ENCODE results near the gene WIPF2.
A peak's percentile ranks its signal among the peaks of the same experiment; 100 is the strongest.
"Not testable (repeated sequence)": the region's sequence is repeated elsewhere in the genome, so short reads cannot be mapped to it uniquely, and the experiment has no call there.

WIPF2 gene

DNA sequence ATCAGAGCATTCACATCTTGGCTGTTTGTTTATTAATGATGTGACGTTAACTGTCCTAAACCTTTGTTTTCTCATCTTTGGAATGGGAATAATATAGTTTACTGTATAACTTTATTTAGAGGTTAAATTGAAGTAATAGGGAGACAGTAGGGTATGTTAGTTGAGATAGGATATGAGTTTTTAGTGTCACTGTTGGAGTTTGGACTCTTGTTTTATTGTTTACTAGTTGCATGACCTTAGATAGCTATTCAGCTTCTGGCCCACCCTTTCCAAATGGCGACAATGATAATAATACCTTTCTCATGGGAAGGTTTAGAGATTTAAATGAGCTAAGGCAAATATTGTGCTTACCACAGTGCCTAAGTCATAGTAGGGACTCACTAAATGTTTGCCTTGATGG lies 40.4 kb downstream of the WIPF2 start:
- no peak for DNase-seq

DNA sequence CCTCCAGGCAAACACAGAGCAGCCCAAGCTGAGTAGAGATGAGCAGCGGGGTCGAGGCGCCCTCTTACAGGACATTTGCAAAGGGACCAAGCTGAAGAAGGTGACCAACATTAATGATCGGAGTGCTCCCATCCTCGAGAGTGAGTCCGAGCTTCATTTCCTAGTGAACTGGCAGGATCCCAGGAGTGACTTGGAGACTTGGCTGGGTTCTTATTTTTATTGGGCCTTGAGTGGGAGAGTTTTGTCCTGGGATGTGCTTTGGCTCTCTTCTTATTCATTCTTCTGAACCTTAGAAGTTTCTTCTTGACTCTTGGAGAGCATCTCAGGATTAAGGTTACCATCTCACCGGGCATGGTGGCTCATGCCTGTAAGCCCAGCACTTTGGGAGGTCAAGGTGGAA lies 41.4 kb downstream of the WIPF2 start:
- DNase-seq, result no peak

DNA sequence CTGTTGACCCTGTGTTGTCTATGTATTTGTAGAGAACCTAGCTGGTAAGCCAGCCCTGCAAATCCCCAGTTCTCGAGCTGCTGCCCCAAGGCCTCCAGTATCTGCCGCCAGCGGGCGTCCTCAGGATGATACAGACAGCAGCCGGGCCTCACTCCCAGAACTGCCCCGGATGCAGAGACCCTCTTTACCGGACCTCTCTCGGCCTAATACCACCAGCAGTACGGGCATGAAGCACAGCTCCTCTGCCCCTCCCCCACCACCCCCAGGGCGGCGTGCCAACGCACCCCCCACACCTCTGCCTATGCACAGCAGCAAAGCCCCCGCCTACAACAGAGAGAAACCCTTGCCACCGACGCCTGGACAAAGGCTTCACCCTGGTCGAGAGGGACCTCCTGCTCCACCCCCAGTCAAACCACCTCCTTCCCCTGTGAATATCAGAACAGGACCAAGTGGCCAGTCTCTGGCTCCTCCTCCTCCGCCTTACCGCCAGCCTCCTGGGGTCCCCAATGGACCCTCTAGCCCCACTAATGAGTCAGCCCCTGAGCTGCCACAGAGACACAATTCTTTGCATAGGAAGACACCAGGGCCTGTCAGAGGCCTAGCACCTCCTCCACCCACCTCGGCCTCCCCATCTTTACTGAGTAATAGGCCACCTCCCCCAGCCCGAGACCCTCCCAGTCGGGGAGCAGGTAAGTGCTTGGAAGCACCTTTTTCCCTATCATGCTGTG lies 45.5 kb downstream of the WIPF2 start:
- no peak for DNase-seq

DNA sequence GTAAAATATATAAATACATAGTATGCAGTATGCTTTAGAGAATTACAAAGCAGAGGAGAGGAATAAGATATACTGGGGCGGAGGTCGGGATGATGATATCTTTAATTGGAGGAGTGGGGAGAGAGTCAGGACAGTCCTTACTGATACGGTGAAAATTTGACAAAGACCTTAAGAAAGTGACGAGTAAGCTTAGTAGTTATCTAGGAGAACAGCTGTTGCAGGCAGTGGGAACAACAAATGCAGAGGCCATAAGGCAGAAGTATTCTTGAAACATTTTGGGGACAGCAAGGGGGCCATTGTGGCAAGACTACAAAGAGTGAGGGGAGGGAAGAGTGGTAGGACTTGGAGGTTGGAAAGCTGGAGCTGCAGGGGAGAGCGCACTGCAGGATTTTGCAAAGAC lies 46.2 kb downstream of the WIPF2 start:
- DNase-seq, result no peak

DNA sequence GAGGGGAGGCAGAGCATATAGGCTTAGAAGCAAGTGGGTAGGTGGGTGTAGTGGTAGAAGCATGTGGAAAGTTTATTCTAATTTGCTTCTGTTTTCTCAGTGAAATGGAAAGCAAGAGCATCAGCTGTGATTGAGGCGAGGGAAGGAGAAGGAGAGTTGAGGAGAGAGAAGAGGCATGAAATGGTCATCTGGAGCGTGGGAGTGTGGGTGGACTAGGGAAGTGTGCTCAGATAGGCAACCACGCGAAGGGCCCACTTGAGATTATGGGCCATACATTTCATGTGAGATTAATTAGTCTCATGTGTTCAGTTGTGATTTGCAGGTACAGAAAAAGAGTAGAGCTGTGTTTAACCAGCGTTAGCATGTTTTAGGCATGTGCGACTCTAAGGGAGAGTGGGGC lies 47.8 kb downstream of the WIPF2 start:
- no peak for DNase-seq

DNA sequence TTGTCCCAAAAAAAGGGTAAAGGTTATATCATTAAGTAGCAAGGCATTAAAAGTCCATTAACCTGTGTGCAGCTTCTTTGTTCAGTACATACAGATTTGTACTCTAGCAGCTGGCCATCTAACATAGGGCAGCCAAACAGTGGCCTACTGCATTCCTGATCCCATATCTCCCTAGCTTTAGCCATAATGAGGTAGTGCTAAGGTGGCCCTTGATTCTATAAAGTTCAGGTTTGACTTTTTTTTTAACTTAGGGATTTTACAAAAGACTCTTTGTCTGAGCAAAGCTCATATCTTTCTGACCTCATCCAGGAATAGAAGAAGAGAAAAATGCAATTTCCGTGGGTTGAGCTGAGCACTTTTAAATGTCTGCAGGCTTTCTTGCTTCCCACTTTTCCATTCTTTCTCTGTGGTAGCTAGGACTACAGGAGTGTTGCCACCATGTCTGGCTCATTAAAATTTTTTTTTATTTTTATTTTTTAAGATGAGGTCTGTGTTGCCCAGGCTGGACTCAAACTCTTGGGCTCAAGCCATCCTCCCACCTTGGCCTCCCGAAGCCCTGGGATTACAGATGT lies 49.1 kb downstream of the WIPF2 start:
- no peak for DNase-seq

DNA sequence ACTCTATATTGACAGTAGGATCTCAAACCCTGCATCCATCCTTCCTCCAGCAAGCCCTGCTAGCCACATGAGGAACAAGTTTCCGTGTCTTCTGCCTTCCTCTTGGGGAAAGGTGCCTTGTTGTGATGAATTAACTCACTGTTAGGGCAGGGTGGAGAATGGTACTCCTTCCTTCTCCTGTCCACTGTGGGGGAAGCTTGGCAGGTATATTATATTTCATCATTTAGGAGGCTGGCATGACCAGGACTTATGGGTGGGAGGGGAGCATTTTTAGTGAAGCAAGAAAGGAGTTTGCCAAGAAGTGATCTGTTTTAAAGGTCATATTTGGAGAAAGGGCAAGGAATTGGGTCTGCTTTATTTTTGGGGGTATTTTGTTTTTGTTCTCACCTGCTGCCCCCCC lies 59.3 kb downstream of the WIPF2 start:
- DNase-seq, result no peak

DNA sequence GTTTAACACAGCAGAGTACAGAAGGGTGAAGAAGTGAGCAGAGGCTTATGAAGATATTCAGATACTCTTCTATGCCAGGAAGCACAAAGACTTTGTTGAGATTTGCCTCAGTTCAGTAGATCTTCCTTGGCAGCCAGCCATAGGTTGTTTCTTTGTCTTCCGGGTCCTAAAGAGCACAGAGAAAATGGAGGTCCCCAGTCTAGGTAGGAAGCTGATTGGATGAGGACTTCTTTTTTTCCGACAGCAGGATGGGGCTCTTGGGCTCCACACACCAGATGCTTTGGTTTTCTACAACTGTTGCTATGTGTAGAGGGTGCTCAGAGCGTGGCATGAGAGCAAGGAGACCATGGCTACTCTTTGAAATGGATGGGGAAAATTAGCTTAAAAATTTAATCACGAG lies 60.3 kb downstream of the WIPF2 start:
- no peak for DNase-seq

DNA sequence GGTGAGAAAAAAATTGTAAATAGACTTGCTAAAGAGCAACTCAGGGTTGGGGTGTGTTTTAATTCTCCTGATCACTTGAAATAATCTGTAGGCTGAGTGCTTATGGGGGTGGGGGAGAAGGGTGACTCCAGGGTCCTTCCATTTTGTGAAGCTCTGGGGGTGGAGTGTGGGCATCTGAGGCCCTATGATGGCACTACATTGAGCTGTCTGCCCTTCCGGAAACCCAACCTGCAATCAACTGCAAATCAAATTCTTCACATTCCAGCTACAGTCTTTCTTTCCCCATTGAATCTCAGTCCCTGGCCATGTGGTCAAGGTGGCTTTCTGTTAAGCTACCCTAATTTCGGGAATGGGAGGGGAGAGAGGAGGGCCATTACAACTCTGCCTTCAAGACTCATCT lies 62.6 kb downstream of the WIPF2 start:
- DNase-seq, result no peak

DNA sequence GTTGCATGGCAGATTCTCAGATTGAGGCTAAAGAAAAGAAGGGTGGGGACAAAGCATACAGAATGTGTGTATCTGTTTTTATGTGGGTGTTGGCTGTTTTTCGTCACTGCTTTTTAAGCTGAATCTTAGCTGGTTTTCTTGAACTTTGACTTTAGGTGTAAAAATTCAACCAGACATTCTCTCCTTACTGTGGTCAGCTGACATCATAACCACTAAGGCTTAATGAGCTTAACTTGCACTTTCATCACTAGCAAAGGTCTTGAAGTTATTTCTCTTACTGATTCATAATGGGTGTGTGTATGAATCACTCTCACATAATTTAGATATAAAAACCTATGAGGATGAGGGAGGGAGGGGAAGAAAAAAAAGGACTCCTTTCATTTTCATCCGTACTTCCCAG lies 64.6 kb downstream of the WIPF2 start:
- no peak for DNase-seq

DNA sequence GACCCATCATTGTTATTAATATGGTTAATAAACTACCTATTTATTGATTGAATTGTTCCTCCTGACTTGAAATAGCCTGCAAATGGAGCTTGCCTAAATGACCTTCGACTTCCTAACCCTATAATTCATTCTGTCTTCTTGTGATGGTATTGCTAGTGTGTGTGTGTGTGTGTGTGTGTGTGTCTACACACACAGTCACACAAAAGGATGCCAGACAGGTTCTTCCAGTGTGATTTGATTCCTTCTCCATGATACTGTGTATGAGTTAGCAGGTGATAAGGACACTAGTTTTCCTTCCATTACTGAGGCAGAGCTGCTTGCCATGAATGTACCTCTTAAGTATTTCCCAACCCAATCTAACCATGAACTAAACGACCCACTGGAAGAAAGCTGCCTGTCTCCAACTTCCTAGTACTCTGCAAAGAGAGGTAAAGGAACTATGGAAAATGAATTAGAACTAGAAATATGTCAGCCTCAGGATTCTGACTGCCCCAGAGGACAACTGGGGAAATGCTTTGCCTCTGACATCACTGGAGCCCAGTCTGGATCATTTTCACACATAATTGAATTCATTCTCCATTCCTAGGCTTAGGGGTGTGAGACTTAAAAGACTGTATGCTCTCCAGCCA lies 65.1 kb downstream of the WIPF2 start:
- DNase-seq, result no peak

DNA sequence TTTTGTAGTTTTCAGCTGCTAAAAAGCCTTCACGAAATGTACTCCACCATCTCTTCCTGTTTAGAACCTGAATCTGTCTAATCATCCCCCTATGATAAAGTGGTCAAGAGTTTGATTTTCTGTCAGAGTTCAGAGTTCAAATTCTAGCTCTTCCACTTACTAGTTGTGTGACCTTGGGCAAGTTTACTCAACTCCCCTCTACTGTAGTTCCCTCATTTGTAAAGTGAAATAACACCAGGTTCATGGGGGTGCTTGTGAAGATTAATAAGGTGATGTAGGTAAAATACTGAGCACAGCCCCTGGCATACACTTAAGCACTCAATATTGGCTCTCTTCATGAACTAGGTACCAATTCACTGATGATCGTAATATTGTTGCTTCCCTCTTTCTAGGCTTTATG lies 67.4 kb downstream of the WIPF2 start:
- no peak for DNase-seq

DNA sequence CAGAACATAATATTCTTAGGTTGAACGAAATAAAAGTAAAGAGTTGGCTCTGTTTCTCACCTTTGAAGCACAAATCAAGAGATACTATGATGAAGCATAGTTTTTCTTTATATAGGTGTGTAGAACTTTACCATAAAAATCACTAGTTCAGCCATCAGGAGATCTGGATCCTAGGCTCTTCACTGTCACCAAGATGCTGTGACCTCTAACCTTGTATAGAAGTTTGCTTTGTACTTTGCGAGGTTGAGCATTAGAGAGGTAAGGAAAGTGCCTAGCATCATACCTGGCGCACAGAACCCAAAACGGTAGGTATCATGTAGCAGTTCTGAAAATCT lies 68.0 kb downstream of the WIPF2 start:
- no peak for DNase-seq

DNA sequence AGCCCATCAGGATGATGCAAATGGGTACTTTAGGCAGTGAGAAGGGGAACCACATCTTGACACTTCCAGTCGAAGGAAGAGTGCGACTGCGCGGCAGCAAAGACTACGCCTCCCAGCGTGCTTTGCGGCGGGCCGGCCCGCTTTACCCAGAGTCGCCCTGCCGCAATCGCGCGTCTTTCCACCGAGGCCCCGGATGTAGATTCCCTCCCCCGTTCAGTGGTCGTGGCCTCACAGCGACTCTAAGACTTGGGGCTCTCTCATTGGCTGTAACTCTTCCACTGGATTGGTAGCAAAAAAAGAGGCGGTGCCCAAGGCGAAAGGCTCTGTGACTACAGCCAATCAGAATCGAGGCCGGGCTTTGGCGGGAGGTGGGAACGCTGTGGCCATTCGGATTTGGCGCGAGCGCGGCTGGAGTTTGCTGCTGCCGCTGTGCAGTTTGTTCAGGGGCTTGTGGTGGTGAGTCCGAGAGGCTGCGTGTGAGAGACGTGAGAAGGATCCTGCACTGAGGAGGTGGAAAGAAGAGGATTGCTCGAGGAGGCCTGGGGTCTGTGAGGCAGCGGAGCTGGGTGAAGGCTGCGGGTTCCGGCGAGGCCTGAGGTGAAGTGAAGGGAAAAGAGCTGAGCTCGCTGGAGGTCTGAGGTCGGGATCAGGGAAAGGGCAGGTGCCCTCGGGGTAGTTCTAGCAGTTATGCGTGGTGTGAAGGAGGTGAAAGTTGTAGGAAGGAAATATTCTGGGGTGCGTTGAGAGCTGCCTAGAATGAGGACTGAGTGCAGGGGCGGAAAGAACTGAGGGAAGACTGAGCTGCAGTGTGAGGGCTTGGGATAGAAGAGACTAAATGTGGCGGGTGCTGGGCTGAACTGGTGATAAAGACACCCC lies 68.6 kb downstream of the WIPF2 start, which contains the start of gene CDC6:
TSS of gene CDC6 (plus strand) at position 386 of the 876 bp plus-strand sequence. CDS start 1,542 bp downstream, outside the sequence.
- peak; percentile 100 for DNase-seq

DNA sequence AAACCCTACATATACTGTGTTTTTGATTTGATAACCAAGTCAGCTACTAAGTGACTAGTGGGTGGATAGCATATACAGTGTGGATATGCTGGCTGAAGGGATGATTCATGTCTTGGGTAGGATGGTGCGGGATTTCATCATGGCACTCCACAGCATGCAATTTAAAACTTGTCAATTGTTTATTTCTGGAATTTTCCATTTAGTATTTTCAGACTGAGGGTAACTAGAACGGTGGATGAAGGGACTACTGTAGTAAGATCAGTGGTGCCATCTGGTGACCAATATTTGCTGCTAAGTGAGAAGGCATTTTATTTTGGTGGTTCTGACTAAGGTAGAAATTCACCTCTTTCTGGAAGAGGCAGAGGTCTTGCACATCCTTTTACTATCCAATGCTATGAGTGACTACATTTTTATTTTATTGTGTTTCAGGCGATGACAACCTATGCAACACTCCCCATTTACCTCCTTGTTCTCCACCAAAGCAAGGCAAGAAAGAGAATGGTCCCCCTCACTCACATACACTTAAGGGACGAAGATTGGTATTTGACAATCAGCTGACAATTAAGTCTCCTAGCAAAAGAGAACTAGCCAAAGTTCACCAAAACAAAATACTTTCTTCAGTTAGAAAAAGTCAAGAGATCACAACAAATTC lies 71.7 kb downstream of the WIPF2 start:
- DNase-seq, result peak; percentile 39

DNA sequence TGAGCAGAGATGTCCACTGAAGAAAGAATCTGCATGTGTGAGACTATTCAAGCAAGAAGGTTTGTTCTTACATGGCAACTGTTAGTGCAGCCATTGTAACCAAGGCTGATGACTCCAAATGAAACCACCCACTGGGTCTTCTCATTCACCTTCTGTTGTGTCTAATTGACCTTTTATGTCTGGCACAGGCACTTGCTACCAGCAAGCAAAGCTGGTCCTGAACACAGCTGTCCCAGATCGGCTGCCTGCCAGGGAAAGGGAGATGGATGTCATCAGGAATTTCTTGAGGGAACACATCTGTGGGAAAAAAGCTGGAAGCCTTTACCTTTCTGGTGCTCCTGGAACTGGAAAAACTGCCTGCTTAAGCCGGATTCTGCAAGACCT lies 72.2 kb downstream of the WIPF2 start:
- no peak for DNase-seq

DNA sequence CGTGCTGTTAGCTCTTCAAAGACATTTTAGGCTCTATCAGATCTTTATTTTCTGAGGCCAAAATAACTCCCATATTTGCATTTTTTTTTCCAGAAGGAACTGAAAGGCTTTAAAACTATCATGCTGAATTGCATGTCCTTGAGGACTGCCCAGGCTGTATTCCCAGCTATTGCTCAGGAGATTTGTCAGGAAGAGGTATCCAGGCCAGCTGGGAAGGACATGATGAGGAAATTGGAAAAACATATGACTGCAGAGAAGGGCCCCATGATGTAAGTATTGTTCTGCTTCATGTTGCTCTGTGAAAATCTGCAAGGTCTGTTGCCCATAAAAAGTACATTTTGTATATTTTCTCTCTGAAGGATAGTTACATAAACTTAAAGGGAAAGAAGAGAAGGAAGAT lies 74.3 kb downstream of the WIPF2 start:
- no peak for DNase-seq

DNA sequence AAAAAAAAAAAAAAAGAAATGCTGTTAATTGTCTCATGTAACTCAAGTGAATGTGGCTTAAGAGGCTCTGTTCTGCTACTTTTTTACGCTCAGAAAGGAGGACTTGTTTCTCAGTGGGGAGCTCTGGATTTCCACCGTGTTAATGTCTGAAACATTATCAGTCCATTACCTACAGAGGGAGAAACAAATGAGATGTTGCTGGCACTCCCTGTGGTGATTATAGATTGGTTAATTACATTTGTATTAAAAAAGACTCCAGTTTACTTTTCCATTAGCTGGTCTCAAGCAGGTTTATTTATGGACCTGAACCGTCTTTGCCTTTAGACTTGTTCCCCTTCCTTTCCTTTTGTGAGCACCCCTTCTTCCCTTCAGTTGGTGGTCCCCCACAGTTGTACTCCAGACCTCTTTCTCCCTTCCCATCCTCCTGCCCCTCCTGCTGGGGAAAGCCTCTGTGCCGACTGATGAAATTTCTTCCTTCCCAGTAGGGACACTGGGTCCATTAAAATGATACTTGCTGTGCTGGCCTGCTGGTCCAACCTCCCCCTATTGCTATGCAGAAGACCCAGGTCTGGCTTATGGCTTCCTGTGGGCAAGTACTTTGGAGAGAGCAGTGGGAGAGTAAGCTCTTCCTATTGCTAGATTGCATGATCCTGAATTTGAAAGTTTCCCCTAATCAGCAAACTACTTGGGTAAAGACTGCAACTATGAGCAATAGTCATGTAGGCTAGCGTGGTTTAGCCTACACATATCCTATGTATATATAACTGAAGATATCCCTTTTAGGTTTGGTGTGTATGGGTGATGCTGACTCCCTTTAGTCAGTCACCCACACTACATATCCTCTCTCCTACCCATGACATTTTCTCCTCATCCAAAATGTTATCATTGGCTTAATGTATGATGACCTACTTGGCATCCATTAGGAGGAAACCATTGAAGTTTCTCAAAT lies 76.7 kb downstream of the WIPF2 start:
- no peak for DNase-seq

DNA sequence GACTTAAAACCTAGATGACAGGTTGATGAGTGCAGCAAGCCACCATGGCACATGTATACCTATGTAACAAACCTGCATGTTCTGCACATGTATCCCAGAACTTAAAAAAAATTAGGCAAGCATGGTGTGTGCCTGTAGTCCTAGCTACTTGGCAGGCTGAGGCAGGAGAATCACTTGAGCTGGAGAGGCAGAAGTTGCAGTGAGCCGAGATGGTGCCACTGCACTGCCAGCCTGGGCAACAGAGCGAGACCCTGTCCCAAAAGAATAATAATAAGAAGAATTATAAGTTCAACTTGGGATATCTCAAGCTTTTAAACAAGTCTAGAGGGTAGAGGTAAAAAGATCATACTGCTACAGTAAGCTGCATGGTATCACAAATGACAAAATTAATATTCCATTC lies 78.4 kb downstream of the WIPF2 start:
- DNase-seq, result no peak

DNA sequence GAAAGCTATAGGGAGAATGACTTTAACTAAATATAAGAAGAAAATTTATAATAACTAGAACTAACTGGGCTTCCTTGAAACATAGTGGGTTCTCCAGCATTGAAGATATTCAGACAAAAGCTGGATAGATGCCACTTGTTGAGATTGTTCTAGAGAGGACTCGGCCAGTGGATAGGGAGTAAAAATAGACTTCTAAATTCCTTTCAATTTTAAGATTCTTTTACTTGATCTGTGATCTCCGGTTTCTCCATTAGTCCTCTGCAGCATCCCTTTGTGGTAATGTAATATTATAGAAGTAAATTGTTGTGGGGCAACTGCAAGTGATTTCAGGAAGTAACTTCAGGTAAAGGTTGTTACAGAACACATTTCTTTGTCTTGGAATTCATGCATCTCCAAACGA lies 79.6 kb downstream of the WIPF2 start:
- no peak for DNase-seq

DNA sequence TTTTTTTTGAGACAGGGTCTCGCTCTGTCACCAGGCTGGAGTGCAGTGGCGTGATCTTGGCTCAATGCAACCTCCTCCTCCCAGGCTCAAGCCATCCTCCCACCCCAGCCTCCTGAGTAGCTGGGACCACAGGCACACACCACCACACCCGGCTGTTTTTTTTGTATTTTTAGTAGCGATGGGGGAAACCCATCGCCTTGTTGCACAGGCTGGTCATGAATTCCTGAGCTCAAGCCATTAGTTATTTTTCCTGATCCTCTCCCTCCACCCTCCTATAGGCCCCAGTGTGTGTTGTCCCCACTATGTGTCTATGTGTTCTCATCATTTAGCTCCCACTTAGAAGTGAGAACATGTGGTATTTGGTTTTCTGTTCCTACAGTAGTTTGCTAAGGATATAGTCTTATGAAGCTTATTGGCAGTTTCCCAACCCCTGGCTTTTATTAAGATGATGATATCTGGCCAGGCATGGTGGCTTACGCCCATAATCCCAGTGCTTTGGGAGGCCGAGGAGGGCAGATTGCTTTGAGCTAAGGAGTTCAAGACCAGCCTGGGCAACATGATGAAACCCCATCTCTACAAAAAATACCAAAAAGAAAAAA lies 80.2 kb downstream of the WIPF2 start:
- DNase-seq, result not testable (repeated sequence)

DNA sequence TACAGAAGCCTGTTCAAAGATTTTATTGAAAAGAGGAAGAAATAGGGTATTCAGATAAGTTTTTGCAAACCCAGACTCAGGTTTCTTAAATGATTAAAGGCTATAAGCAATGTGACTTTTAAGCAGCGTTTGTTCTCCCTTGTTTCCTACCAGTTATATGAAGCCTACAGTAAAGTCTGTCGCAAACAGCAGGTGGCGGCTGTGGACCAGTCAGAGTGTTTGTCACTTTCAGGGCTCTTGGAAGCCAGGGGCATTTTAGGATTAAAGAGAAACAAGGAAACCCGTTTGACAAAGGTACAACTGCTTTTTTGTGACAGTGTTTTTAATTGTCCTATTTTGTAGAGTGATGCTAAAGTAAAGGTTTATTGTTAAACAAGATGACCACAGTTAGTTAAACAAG lies 82.2 kb downstream of the WIPF2 start:
- no peak for DNase-seq
